SK-N-SH treated with all-trans-retinoic acid at 6 μM for 48 hours (cell line): ENCODE results near the gene HPS5.

ENCODE experiments used
- ARNTL ChIP-seq: fragments of 450-650 bp; formaldehyde crosslinking; IDR thresholded peaks from 2 replicates; pipeline ENCODE4 v1.5.0; 2020; ENCODE audit warnings: low read depth, mild to moderate bottlenecking, moderate library complexity, borderline replicate concordance
- CREB5 ChIP-seq: fragments of 250-450 bp; sonication (Bioruptor Pico); IDR thresholded peaks from 2 replicates; pipeline ENCODE4 v1.5.1; 2020; ENCODE audit warnings: low read depth, mild to moderate bottlenecking, moderate library complexity
- CSRNP3 ChIP-seq: fragments of 250-450 bp; sonication (Bioruptor Pico); IDR thresholded peaks from 2 replicates; pipeline ENCODE4 v1.5.1; 2021; ENCODE audit warnings: mild to moderate bottlenecking, moderate library complexity
- ESRRG ChIP-seq: fragments of 250-450 bp; sonication (Bioruptor Pico); IDR thresholded peaks from 2 replicates; pipeline ENCODE4 v1.6.1; 2021; ENCODE audit warnings: mild to moderate bottlenecking
- GLIS3 ChIP-seq: fragments of 250-450 bp; sonication (Bioruptor Pico); IDR thresholded peaks from 2 replicates; pipeline ENCODE4 v1.5.0; 2020; ENCODE audit warnings: mild to moderate bottlenecking, moderate library complexity
- SNAI2 ChIP-seq: fragments of 250-450 bp; sonication (Bioruptor Pico); IDR thresholded peaks from 2 replicates; pipeline ENCODE4 v1.5.0; 2020; ENCODE audit warnings: mild to moderate bottlenecking, moderate library complexity
- TCF4 ChIP-seq: fragments of 250-450 bp; sonication (Bioruptor Pico); IDR thresholded peaks from 2 replicates; pipeline ENCODE4 v1.8.0; 2021; ENCODE audit warnings: mild to moderate bottlenecking, moderate library complexity, borderline replicate concordance
- ZFP30 ChIP-seq: fragments of 450-650 bp; formaldehyde crosslinking; IDR thresholded peaks from 2 replicates; pipeline ENCODE4 v1.5.0; 2022; ENCODE audit warnings: mild to moderate bottlenecking, moderate library complexity
- ZNF565 ChIP-seq: fragments of 450-650 bp; formaldehyde crosslinking; conservative IDR thresholded peaks from 2 replicates; pipeline ENCODE4 v1.5.0; 2020; ENCODE audit warnings: low read depth, mild to moderate bottlenecking, moderate library complexity

- TF ChIP-seq ZNF565 (CRISPR knock-in tag): no peak
- TF ChIP-seq CREB5 (CRISPR knock-in tag): no peak
- TF ChIP-seq ZFP30 (CRISPR knock-in tag): no peak
- no peak for TF ChIP-seq TCF4 (CRISPR knock-in tag)
- TF ChIP-seq SNAI2 (CRISPR knock-in tag): no peak
- TF ChIP-seq CSRNP3 (CRISPR knock-in tag): no peak
- no peak for TF ChIP-seq ESRRG (CRISPR knock-in tag)
- TF ChIP-seq ARNTL (CRISPR knock-in tag): no peak
- no peak for TF ChIP-seq GLIS3 (CRISPR knock-in tag)
These were observed 33.0 kb downstream of the HPS5 start for GRCh38 chr11:18288911-18289310.
